GM12873 (cell line): ENCODE data around the gene RNF121.

ENCODE experiments used
- CTCF ChIP-seq: IDR thresholded peaks from 2 replicates; pipeline ENCODE4 v1.5.1; 2012; ENCODE audit warnings: low read depth, mild to moderate bottlenecking, moderate library complexity, low read length, control low read depth; ENCODE audit not compliant: insufficient read depth; ENCODE audit errors: missing control alignments

Gene RNF121

GRCh38 chr11:72041364-72042063 lies 112.7 kb downstream of the RNF121 start:
- TF ChIP-seq CTCF, result no peak

GRCh38 chr11:72042064-72042745 lies 113.4 kb downstream of the RNF121 start:
- no peak for TF ChIP-seq CTCF

- TF ChIP-seq CTCF, result no peak
Observed at GRCh38 chr11:72045849-72046248, 117.0 kb downstream of the RNF121 start.
